PC-3 (cell line): ENCODE measurements around the gene TJP3. TPM values are rescaled to one million over a fixed set of nuclear protein-coding genes. Genes with fewer than 3 reads are reported as not detected.

ENCODE experiments used
- ATAC-seq: fragments of 200-7000 bp; cut with Tn5 transposase; 2 replicates; pipeline ENCODE4 v1.9.1; 2020; ENCODE audit warnings: mild to moderate bottlenecking, moderate library complexity
- BruUV-seq: library from RNA; stranded (reverse); fragments of 400-500 nt; replicated peaks from 2 replicates; lab custom pipeline; 2021; lab: Mats Ljungman, UMichigan
- CTCF ChIA-PET: fragments of 300-600 bp; sonication (Branson Sonifier 250); formaldehyde crosslinking; loops from one replicate; lab custom pipeline; 2022; ENCODE audit warnings: antibody characterized with exemption; lab: Charles Lee
- POLR2A ChIA-PET: fragments of 300-600 bp; sonication (Branson Sonifier 250); formaldehyde crosslinking; loops from one replicate; lab custom pipeline; 2022; ENCODE audit warnings: antibody characterized with exemption; ENCODE audit not compliant: unreplicated experiment; lab: Charles Lee
- DNase-seq: peaks from one replicate; pipeline ENCODE4 v3.0.0-alpha.2; 2015
- H2AFZ ChIP-seq: fragments of 300-600 bp; sonication (generic); 2 replicates; pipeline ENCODE4 v1.6.0; 2016; ENCODE audit warnings: antibody characterized with exemption, low read length
- H3F3A ChIP-seq: fragments of 300-600 bp; sonication (generic); one replicate; pipeline ENCODE4 v1.6.0; 2017; ENCODE audit warnings: antibody characterized with exemption, low read length, control low read depth, mild to moderate bottlenecking; ENCODE audit not compliant: unreplicated experiment
- H3K27ac ChIP-seq: fragments of 300-600 bp; sonication (generic); 2 replicates; pipeline ENCODE4 v1.5.1; 2016; ENCODE audit warnings: mild to moderate bottlenecking, low read length
- H3K27me3 ChIP-seq: fragments of 300-600 bp; sonication (generic); 2 replicates; pipeline ENCODE4 v1.6.1; 2016; ENCODE audit warnings: low read length, mixed read lengths
- H3K36me3 ChIP-seq: fragments of 300-600 bp; sonication (generic); 2 replicates; pipeline ENCODE4 v1.6.1; 2016; ENCODE audit warnings: low read depth, mixed run types, low read length, mixed read lengths
- H3K4me1 ChIP-seq: fragments of 300-600 bp; sonication (generic); 2 replicates; pipeline ENCODE4 v1.5.1; 2016; ENCODE audit warnings: low read length; ENCODE audit not compliant: insufficient read depth
- H3K4me2 ChIP-seq: fragments of 300-600 bp; sonication (generic); 2 replicates; pipeline ENCODE4 v1.6.0; 2016; ENCODE audit warnings: low read length
- H3K4me3 ChIP-seq: fragments of 300-600 bp; sonication (generic); 2 replicates; pipeline ENCODE4 v1.5.1; 2016; ENCODE audit warnings: mild to moderate bottlenecking, low read length, mixed read lengths
- H3K79me2 ChIP-seq: fragments of 300-600 bp; sonication (generic); 2 replicates; pipeline ENCODE4 v1.6.1; 2017; ENCODE audit warnings: low read length, mixed read lengths
- H3K9ac ChIP-seq: fragments of 300-600 bp; sonication (generic); 2 replicates; pipeline ENCODE4 v1.6.0; 2016; ENCODE audit warnings: mild to moderate bottlenecking, low read length
- H3K9me2 ChIP-seq: fragments of 300-600 bp; sonication (generic); replicated peaks from 2 replicates; pipeline ENCODE4 v1.6.1; 2016; ENCODE audit warnings: mixed run types, low read length, mixed read lengths
- H3K9me3 ChIP-seq: fragments of 300-600 bp; sonication (generic); 2 replicates; pipeline ENCODE4 v1.6.1; 2016; ENCODE audit warnings: low read length, mixed read lengths
- H4K20me1 ChIP-seq: fragments of 300-600 bp; sonication (generic); 2 replicates; pipeline ENCODE4 v1.6.1; 2016; ENCODE audit warnings: low read length, mixed read lengths
- CTCF ChIP-seq: fragments of 300-600 bp; sonication (generic); conservative IDR thresholded peaks from 2 replicates; pipeline ENCODE4 v1.5.1; 2017; ENCODE audit warnings: antibody characterized with exemption, low read depth, mild to moderate bottlenecking, low read length
- EZH2 ChIP-seq: fragments of 300-600 bp; sonication (generic); IDR thresholded peaks from one replicate; pipeline ENCODE4 v1.6.1; 2017; ENCODE audit warnings: antibody characterized with exemption, mild to moderate bottlenecking, low read length; ENCODE audit not compliant: unreplicated experiment
- EZH2phosphoT487 ChIP-seq: fragments of 300-600 bp; sonication (generic); IDR thresholded peaks from 2 replicates; pipeline ENCODE4 v1.6.1; 2018; ENCODE audit warnings: mild to moderate bottlenecking, antibody characterized with exemption, low read length, borderline replicate concordance
- intact Hi-C: fragments of 100-400 bp; cut with micrococcal nuclease; formaldehyde crosslinking; loops from 2 replicates; pipeline ENCODE4 v1.9.0; 2023
- total RNA-seq: library from RNA; depleted of rRNA; stranded (reverse); fragments of >200 nt; gene quantifications from 2 replicates; pipeline ENCODE4 v1.2.3, GENCODE V29; 2014

TJP3 gene
- total RNA-seq, 1 experiment from 2014 or later = 11.7 TPM

- ATAC-seq = peak; percentile 72
- BruUV-seq = no TSS peak
- Histone ChIP-seq H3K27me3 (no peaks in the 10 kb centered on the region), H3K36me3 (no peaks in the 10 kb centered on the region), H3F3A (no peaks in the 10 kb centered on the region), H3K79me2 (no peaks in the 10 kb centered on the region), H2AFZ (no peak overlapping the region), H3K4me1 (peaks cover 24% of the 10 kb centered on the region), H3K4me3 (no peak overlapping the region), H3K27ac (no peak overlapping the region), H4K20me1 (no peaks in the 10 kb centered on the region), H3K9me3 (no peaks in the 10 kb centered on the region), H3K9me2 (no peaks in the 10 kb centered on the region), H3K9ac (no peak overlapping the region), H3K4me2 (peak overlapping the region; percentile 39; the same call in 1 of the 2 replicates)
- ChIA-PET POLR2A (no interaction called here), CTCF (no interaction called here)
- intact Hi-C loops = no loop called here
- no peak for TF ChIP-seq CTCF
- DNase-seq = peak; percentile 93
These were observed 2.2 kb downstream of the TJP3 start for GRCh38 chr19:3710265-3710812.

- no peak for TF ChIP-seq CTCF
- TF ChIP-seq EZH2 = no peak
- no peak for TF ChIP-seq EZH2phosphoT487
- H3K4me1 ChIP-seq = peaks cover 23% of the 10 kb centered on the region
- intact Hi-C loops = no loop called here
- POLR2A ChIA-PET = no interaction called here
- H2AFZ ChIP-seq = 0 out of 2 replicates have a peak overlapping the region, but pooled peaks have one; percentile 18
- DNase-seq = peak; percentile 21
- no peaks in the 10 kb centered on the region for H3F3A ChIP-seq
- H3K4me2 ChIP-seq = peak overlapping the region; percentile 62
- BruUV-seq = no TSS peak
- no peak overlapping the region for H3K9ac ChIP-seq
- H3K27me3 ChIP-seq = no peaks in the 10 kb centered on the region
- H3K4me3 ChIP-seq = no peak overlapping the region
- CTCF ChIA-PET = interaction anchor here (0.7 kb wide), 1 partner anchor 272 kb away, joined by 3 read pairs; the partner anchor contains the start of gene EEF2
- no peaks in the 10 kb centered on the region for H3K9me3 ChIP-seq
- no peak overlapping the region for H3K27ac ChIP-seq
- no peaks in the 10 kb centered on the region for H4K20me1 ChIP-seq
- no peaks in the 10 kb centered on the region for H3K79me2 ChIP-seq
- ATAC-seq = peak; percentile 25; the same call in 1 of the 2 replicates
- H3K36me3 ChIP-seq = no peaks in the 10 kb centered on the region
- H3K9me2 ChIP-seq = no peaks in the 10 kb centered on the region
These were observed 4.8 kb downstream of the TJP3 start for GRCh38 chr19:3712663-3713611.
